DOHH2 (cell line): ENCODE data around the gene LSP1.

Experiments
- H3F3A ChIP-seq: fragments of 200-600 bp; sonication (generic), shearing (Covaris generic); 2 replicates; pipeline ENCODE4 v1.6.0; 2016; ENCODE audit warnings: antibody characterized with exemption, mild to moderate bottlenecking; ENCODE audit not compliant: control insufficient read depth, insufficient read depth
- H3K27ac ChIP-seq: fragments of 200-600 bp; sonication (generic); 2 replicates; pipeline ENCODE4 v1.5.1; 2014; ENCODE audit warnings: low read depth, mild to moderate bottlenecking, low read length, moderate library complexity
- H3K27me3 ChIP-seq: fragments of 200-600 bp; sonication (generic); 2 replicates; pipeline ENCODE4 v1.6.1; 2014; ENCODE audit warnings: mild to moderate bottlenecking, low read length, mixed read lengths; ENCODE audit not compliant: control insufficient read depth
- H3K36me3 ChIP-seq: fragments of 200-600 bp; sonication (generic); 2 replicates; pipeline ENCODE4 v1.6.1; 2014; ENCODE audit warnings: mild to moderate bottlenecking, low read length, moderate library complexity, mixed read lengths; ENCODE audit not compliant: control insufficient read depth
- H3K4me1 ChIP-seq: fragments of 200-600 bp; sonication (generic); 2 replicates; pipeline ENCODE4 v1.6.1; 2014; ENCODE audit warnings: mild to moderate bottlenecking, low read length, mixed read lengths; ENCODE audit not compliant: control insufficient read depth
- H3K4me2 ChIP-seq: fragments of 200-600 bp; sonication (generic); 2 replicates; pipeline ENCODE4 v1.6.0; 2014; ENCODE audit warnings: mild to moderate bottlenecking, low read length, moderate library complexity
- H3K4me3 ChIP-seq: fragments of 200-600 bp; sonication (generic); 2 replicates; pipeline ENCODE4 v1.5.1; 2014; ENCODE audit warnings: mild to moderate bottlenecking, low read length, mixed read lengths
- H3K79me2 ChIP-seq: fragments of 200-600 bp; sonication (generic); 2 replicates; pipeline ENCODE4 v1.6.1; 2014; ENCODE audit warnings: mild to moderate bottlenecking, low read length, mixed read lengths; ENCODE audit not compliant: control insufficient read depth
- H3K9me2 ChIP-seq: fragments of 200-600 bp; sonication (generic); replicated peaks from 2 replicates; pipeline ENCODE4 v1.6.1; 2014; ENCODE audit warnings: mild to moderate bottlenecking, low read length, mixed read lengths; ENCODE audit not compliant: control insufficient read depth
- H3K9me3 ChIP-seq: fragments of 200-600 bp; sonication (generic); 2 replicates; pipeline ENCODE4 v1.6.1; 2014; ENCODE audit warnings: antibody characterized with exemption, low read length, mixed read lengths; ENCODE audit not compliant: control insufficient read depth, insufficient read depth
- H4K20me1 ChIP-seq: fragments of 200-600 bp; sonication (generic); 2 replicates; pipeline ENCODE4 v1.6.0; 2014; ENCODE audit warnings: low read depth, mild to moderate bottlenecking, antibody characterized with exemption, low read length, moderate library complexity; ENCODE audit not compliant: control insufficient read depth, insufficient read depth
- CTCF ChIP-seq: fragments of 200-600 bp; sonication (generic); IDR thresholded peaks from one replicate; pipeline ENCODE4 v1.5.1; 2014; ENCODE audit warnings: antibody characterized with exemption, mild to moderate bottlenecking, low read depth, low read length; ENCODE audit not compliant: poor library complexity, severe bottlenecking
- EZH2phosphoT487 ChIP-seq: fragments of 200-600 bp; sonication (generic); IDR thresholded peaks from 2 replicates; pipeline ENCODE4 v1.6.1; 2017; ENCODE audit warnings: borderline replicate concordance, mild to moderate bottlenecking, antibody characterized with exemption, low read length, moderate library complexity, mixed read lengths

LSP1 gene

GRCh38 chr11:1845095-1845429 is 7.8 kb upstream of the LSP1 start:
- H3K4me3 ChIP-seq = no peak overlapping the region
- no peak overlapping the region for H3K27ac ChIP-seq
- no peaks in the 10 kb centered on the region for H3K79me2 ChIP-seq
- peaks cover 2% of the 10 kb centered on the region; the same call in 1 of the 2 replicates for H3F3A ChIP-seq
- peaks cover 9% of the 10 kb centered on the region; the same call in 1 of the 2 replicates for H3K27me3 ChIP-seq
- H3K4me1 ChIP-seq = peaks cover 37% of the 10 kb centered on the region
- peak overlapping the region; percentile 46; the same call in 1 of the 2 replicates for H3K4me2 ChIP-seq
- TF ChIP-seq CTCF = no peak
- TF ChIP-seq EZH2phosphoT487 = no peak
- H3K9me3 ChIP-seq = no peaks in the 10 kb centered on the region
- H3K36me3 ChIP-seq = no peaks in the 10 kb centered on the region
- no peaks in the 10 kb centered on the region for H3K9me2 ChIP-seq
- H4K20me1 ChIP-seq = no peaks in the 10 kb centered on the region

- Histone ChIP-seq H3K4me3 (no peak overlapping the region), H3K36me3 (no peaks in the 10 kb centered on the region), H3K4me2 (no peak overlapping the region), H3K9me3 (no peaks in the 10 kb centered on the region), H3F3A (peaks cover 2% of the 10 kb centered on the region; the same call in 1 of the 2 replicates), H3K27ac (no peak overlapping the region), H3K9me2 (no peaks in the 10 kb centered on the region), H3K4me1 (peaks cover 38% of the 10 kb centered on the region), H3K27me3 (peaks cover 9% of the 10 kb centered on the region; the same call in 1 of the 2 replicates), H3K79me2 (no peaks in the 10 kb centered on the region), H4K20me1 (no peaks in the 10 kb centered on the region)
- TF ChIP-seq CTCF (no peak), EZH2phosphoT487 (no peak)
Observed at GRCh38 chr11:1845561-1846452, 7.1 kb upstream of the LSP1 start.

GRCh38 chr11:1846453-1846932 is 6.4 kb upstream of the LSP1 start:
- H3K4me3 ChIP-seq = no peak overlapping the region
- no peaks in the 10 kb centered on the region for H3K9me3 ChIP-seq
- H3K36me3 ChIP-seq = no peaks in the 10 kb centered on the region
- peaks cover 45% of the 10 kb centered on the region for H3K4me1 ChIP-seq
- peaks cover 9% of the 10 kb centered on the region; the same call in 1 of the 2 replicates for H3K27me3 ChIP-seq
- H3K4me2 ChIP-seq = no peak overlapping the region
- H3K27ac ChIP-seq = no peak overlapping the region
- H3K9me2 ChIP-seq = no peaks in the 10 kb centered on the region
- H3F3A ChIP-seq = peaks cover 2% of the 10 kb centered on the region; the same call in 1 of the 2 replicates
- TF ChIP-seq EZH2phosphoT487 = no peak
- no peak for TF ChIP-seq CTCF
- H4K20me1 ChIP-seq = no peaks in the 10 kb centered on the region
- no peaks in the 10 kb centered on the region; the same call in 1 of the 2 replicates for H3K79me2 ChIP-seq
